ENCODE data around the gene OR6V1. TPM values are rescaled to one million over a fixed set of nuclear protein-coding genes. Genes with fewer than 3 reads are reported as not detected.

The OR6V1 gene
- total RNA-seq, 4 donors from 2014 or later = not detected

DNA sequence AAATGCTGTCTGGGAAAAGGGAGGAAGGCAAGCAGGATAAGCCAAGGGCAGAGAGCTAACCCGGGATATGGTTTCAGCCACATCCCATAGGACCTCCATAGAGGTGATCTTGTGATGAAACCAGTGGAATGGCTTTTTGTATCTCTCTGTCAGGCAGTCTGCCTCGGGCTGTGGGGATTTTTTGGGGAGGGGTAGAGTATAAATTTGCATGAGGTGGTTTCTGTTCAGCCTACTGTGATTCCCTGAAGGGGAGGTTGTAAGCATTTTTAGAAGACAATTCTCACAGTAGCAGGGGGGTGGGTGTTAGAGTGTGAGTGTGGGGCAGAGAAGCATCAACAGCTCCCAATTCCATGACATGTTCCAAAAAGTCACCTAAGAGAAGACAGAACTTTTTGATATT, 37.1 kb upstream of the OR6V1 start:
- Histone ChIP-seq H3K36me3 (no peaks in the 10 kb centered on the region), H3K4me1 (peaks cover 0 to 14% (median 0%) of the 10 kb centered on the region in 3 donors), H3K27ac (no peak overlapping the region), H3K27me3 (no peaks in the 10 kb centered on the region), H3K4me3 (no peak overlapping the region), H3K9me3 (no peaks in the 10 kb centered on the region)
- 68% methylated on average over 2 of the region's 2 CpGs; no CpG with 5 or more reads in 1 of the 2 donors for WGBS, 2 donors (ENCODE audit: low coverage in 1 of 2)
- ATAC-seq = no peak
- TF ChIP-seq POLR2A (IDR thresholded peaks at IDR 0.05) = no peak

DNA sequence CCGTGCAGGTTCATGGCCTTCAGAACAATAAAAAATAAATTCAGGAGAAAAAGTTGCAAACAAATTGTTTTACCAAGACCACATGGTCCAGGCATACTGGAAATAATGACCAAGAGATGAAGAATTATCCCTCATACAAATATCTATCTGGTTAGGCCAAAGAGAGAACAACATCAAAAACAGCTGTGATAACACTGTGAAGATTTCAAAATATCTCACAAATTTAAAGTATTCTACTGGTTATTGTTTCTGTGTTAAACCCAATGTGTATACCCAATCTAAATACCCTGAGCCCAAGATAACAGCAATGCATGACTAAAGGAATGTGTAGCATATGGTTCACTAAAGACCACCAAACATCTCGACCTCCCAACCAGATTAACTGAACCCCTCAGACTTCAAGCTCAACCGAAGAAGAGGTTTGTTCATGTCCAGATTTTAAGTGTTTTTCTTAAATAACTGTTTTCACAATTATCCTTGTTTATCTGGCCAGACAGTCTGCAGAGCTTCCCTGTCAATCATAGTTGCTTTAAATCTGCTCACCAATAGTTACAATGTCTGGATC, 36.1 kb upstream of the OR6V1 start:
- no peak overlapping the region for H3K4me3 ChIP-seq
- no peaks in the 10 kb centered on the region for H3K27me3 ChIP-seq
- WGBS, 2 donors (ENCODE audit: low coverage in 1 of 2) = 80 to 89% methylated on average over 3 of the region's 3 CpGs
- H3K4me1 ChIP-seq = peaks cover 0 to 14% (median 0%) of the 10 kb centered on the region in 3 donors
- no peaks in the 10 kb centered on the region for H3K36me3 ChIP-seq
- TF ChIP-seq, protein P1, sequence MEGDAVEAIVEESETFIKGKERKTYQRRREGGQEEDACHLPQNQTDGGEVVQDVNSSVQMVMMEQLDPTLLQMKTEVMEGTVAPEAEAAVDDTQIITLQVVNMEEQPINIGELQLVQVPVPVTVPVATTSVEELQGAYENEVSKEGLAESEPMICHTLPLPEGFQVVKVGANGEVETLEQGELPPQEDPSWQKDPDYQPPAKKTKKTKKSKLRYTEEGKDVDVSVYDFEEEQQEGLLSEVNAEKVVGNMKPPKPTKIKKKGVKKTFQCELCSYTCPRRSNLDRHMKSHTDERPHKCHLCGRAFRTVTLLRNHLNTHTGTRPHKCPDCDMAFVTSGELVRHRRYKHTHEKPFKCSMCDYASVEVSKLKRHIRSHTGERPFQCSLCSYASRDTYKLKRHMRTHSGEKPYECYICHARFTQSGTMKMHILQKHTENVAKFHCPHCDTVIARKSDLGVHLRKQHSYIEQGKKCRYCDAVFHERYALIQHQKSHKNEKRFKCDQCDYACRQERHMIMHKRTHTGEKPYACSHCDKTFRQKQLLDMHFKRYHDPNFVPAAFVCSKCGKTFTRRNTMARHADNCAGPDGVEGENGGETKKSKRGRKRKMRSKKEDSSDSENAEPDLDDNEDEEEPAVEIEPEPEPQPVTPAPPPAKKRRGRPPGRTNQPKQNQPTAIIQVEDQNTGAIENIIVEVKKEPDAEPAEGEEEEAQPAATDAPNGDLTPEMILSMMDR (IDR thresholded peaks at IDR 0.05) = no peak
- no peak for TF ChIP-seq POLR2A (IDR thresholded peaks at IDR 0.05)
- no peak for TF ChIP-seq POLR2AphosphoS5 (IDR thresholded peaks at IDR 0.05)
- ATAC-seq = no peak
- no peaks in the 10 kb centered on the region for H3K9me3 ChIP-seq
- no peak overlapping the region for H3K27ac ChIP-seq

DNA sequence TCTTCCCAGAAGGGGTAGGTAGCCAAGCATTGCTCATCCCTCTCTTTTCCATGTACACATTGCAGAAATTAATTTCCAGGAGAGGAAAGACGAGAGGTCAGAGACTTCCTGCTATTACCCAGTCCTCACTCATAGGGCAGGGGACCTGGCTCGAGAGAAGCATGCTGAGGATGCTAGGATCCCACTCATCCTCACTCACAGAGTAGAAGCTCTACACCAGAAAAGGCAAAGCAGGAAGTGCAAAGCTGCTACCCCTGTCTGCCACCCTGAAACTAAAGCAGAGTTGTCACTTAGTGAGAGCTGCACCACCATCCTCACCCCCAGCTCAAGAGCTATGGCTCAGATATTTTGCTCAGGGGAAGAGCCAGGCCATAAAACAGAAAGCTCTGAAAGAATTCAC, 35.1 kb upstream of the OR6V1 start:
- H3K9me3 ChIP-seq = no peaks in the 10 kb centered on the region
- H3K27ac ChIP-seq = no peak overlapping the region
- H3K4me3 ChIP-seq = no peak overlapping the region
- no peaks in the 10 kb centered on the region for H3K27me3 ChIP-seq
- H3K4me1 ChIP-seq = peaks cover 0 to 14% (median 0%) of the 10 kb centered on the region in 3 donors
- WGBS, 2 donors (ENCODE audit: low coverage in 1 of 2) = 40 to 70% methylated on average over 1 to 2 of the region's 2 CpGs
- ATAC-seq = no peak
- no peaks in the 10 kb centered on the region for H3K36me3 ChIP-seq
- TF ChIP-seq POLR2A (IDR thresholded peaks at IDR 0.05) (no peak), EP300 (IDR thresholded peaks at IDR 0.05) (no peak), POLR2AphosphoS5 (IDR thresholded peaks at IDR 0.05) (no peak)
- TF ChIP-seq, protein P1 (IDR thresholded peaks at IDR 0.05) = no peak

DNA sequence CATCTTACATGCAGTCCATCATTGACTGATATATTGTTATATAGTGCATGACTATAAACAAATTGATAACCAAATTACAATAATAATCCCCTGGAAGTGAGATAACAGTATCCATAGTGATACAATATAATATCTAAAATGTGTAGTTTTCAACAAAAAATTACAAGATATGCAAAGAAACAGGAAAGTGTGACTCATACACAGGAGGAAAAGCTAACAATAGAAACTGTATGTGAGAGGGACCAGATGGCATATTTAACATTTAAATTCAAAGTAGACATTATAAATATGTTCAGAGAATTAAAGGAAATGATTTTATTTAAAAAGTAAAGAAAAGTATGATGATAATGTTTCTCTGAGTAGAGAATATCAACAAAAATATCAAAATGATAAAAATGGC, 33.2 kb upstream of the OR6V1 start:
- Histone ChIP-seq H3K4me1 (peaks cover 0 to 6% (median 0%) of the 10 kb centered on the region in 3 donors), H3K36me3 (no peaks in the 10 kb centered on the region), H3K27ac (no peak overlapping the region), H3K9me3 (no peaks in the 10 kb centered on the region), H3K4me3 (no peak overlapping the region), H3K27me3 (no peaks in the 10 kb centered on the region)
- no peak for TF ChIP-seq EP300 (IDR thresholded peaks at IDR 0.05)
- ATAC-seq = no peak

DNA sequence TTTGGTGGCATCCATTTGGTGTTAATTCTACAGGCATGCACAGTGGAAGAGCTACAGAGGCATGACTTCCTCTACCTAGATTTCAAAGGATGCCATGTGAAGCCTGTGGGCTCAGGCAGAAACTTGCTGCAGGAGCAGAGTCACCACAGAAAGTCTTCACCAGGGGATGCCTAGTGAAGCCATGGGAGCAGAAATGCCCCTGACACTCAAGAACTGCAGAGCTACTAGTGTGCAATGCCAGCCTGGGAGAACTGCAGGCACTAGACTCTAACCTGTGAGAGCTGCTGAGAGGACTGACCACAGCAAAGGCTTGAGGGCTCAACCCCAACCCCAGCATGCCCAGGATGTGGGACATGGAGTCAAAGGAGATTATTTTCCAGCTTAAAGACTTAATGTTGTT, 29.1 kb upstream of the OR6V1 start:
- Histone ChIP-seq H3K27ac (no peak overlapping the region), H3K4me3 (no peak overlapping the region), H3K36me3 (no peaks in the 10 kb centered on the region), H3K9me3 (no peaks in the 10 kb centered on the region), H3K4me1 (no peaks in the 10 kb centered on the region), H3K27me3 (no peaks in the 10 kb centered on the region)
- TF ChIP-seq, protein P1 (IDR thresholded peaks at IDR 0.05) = no peak
- no peak for ATAC-seq

DNA sequence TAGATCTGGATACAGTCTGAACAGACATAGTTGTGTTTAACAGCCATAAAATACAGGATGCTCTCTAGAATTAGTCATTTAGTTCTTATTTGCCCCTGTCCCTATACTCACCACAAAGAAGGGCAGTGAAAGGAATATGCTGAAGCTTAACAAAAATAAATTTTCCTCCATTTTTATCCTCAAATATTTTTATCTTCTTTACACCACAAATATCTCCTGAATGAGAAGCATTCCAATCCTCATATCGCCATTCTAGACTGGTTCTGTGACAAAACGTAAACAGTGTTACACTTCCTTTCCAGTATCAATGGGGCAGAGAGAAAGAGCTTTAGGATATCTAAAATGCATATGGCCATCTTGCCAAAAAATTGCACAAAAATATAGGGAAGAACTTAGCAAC, 26.8 kb upstream of the OR6V1 start:
- Histone ChIP-seq H3K27ac (no peak overlapping the region), H3K27me3 (no peaks in the 10 kb centered on the region), H3K9me3 (no peaks in the 10 kb centered on the region), H3K36me3 (no peaks in the 10 kb centered on the region), H3K4me1 (no peaks in the 10 kb centered on the region), H3K4me3 (no peak overlapping the region)
- 55 to 71% methylated on average over 2 of the region's 2 CpGs for WGBS, 2 donors (ENCODE audit: low coverage in 1 of 2)
- TF ChIP-seq EP300 (IDR thresholded peaks at IDR 0.05) (no peak), POLR2AphosphoS5 (IDR thresholded peaks at IDR 0.05) (no peak), POLR2A (IDR thresholded peaks at IDR 0.05) (no peak)
- TF ChIP-seq, protein P1 (IDR thresholded peaks at IDR 0.05) = no peak
- ATAC-seq = no peak
